Kasumi-1 (cell line): Measurements from ENCODE around the gene ACAT2.
A peak's percentile ranks its signal among the peaks of the same experiment; 100 is the strongest.
"Not testable (repeated sequence)": the region's sequence is repeated elsewhere in the genome, so short reads cannot be mapped to it uniquely, and the experiment has no call there.

Experiments
- DNase-seq, 2 experiments: peaks; one replicate each; lab custom pipeline; 2025; lab: John Stamatoyannopoulos, UW

ACAT2 gene

GRCh38 chr6:159813781-159814180 is 51.9 kb downstream of the ACAT2 start:
- no peak for DNase-seq

GRCh38 chr6:159815410-159815809 is 53.6 kb downstream of the ACAT2 start:
- DNase-seq = no peak

- not testable (repeated sequence) for DNase-seq
These were observed 54.9 kb downstream of the ACAT2 start for GRCh38 chr6:159816775-159817174.

GRCh38 chr6:159817951-159818739 is 56.3 kb downstream of the ACAT2 start:
- no peak for DNase-seq

GRCh38 chr6:159819098-159819497 is 57.3 kb downstream of the ACAT2 start:
- no peak for DNase-seq

- peak; percentile 95 to 96 for DNase-seq
These were observed 58.2 kb downstream of the ACAT2 start for GRCh38 chr6:159819932-159820640.

GRCh38 chr6:159821122-159821521 is 59.3 kb downstream of the ACAT2 start:
- DNase-seq = peak in 1 of 2 experiments; percentile 13

- DNase-seq = no peak
These were observed 59.9 kb downstream of the ACAT2 start for GRCh38 chr6:159821726-159822125.

- no peak for DNase-seq
These were observed 62.1 kb downstream of the ACAT2 start for GRCh38 chr6:159823953-159824352.

GRCh38 chr6:159824690-159825089 is 62.8 kb downstream of the ACAT2 start:
- DNase-seq = not testable (repeated sequence)

- DNase-seq = no peak
These were observed 64.2 kb downstream of the ACAT2 start for GRCh38 chr6:159826004-159826403.

GRCh38 chr6:159826968-159827647 is 65.3 kb downstream of the ACAT2 start:
- no peak for DNase-seq

GRCh38 chr6:159828074-159828473 is 66.2 kb downstream of the ACAT2 start:
- DNase-seq = no peak
